ENCODE data around the gene TLR3.

GRCh38 chr4:186058253-186058979 lies 10.5 kb upstream of the TLR3 start:
- no peak for TF ChIP-seq POLR2A (IDR thresholded peaks at IDR 0.05)
- TF ChIP-seq, protein P1, sequence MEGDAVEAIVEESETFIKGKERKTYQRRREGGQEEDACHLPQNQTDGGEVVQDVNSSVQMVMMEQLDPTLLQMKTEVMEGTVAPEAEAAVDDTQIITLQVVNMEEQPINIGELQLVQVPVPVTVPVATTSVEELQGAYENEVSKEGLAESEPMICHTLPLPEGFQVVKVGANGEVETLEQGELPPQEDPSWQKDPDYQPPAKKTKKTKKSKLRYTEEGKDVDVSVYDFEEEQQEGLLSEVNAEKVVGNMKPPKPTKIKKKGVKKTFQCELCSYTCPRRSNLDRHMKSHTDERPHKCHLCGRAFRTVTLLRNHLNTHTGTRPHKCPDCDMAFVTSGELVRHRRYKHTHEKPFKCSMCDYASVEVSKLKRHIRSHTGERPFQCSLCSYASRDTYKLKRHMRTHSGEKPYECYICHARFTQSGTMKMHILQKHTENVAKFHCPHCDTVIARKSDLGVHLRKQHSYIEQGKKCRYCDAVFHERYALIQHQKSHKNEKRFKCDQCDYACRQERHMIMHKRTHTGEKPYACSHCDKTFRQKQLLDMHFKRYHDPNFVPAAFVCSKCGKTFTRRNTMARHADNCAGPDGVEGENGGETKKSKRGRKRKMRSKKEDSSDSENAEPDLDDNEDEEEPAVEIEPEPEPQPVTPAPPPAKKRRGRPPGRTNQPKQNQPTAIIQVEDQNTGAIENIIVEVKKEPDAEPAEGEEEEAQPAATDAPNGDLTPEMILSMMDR (IDR thresholded peaks at IDR 0.05), result no peak
